GM23338 (cell line): ENCODE results near the gene GALNT9.

ENCODE experiments used
- CREB1 ChIP-seq: fragments of 250-450 bp; sonication (Bioruptor Pico); IDR thresholded peaks from 2 replicates; pipeline ENCODE4 v1.5.0; 2020; ENCODE audit warnings: low read depth, mild to moderate bottlenecking, moderate library complexity
- CTCF ChIP-seq, 2 experiments: fragments of 200-600 bp in 1 of 2; sonication (generic) in 1 of 2; conservative IDR thresholded peaks; 2 replicates each; pipeline versions ENCODE4 v1.5.1 to v1.6.1; 2016 to 2017; ENCODE audit warnings: antibody characterized with exemption in 2 of 2, low read depth in 2 of 2, mild to moderate bottlenecking in 2 of 2, moderate library complexity in 1 of 2
- ETS1 ChIP-seq: IDR thresholded peaks from 2 replicates; pipeline ENCODE4 v1.6.1; 2016; ENCODE audit warnings: antibody characterized with exemption
- EZH2 ChIP-seq: fragments of 200-600 bp; sonication (generic); IDR thresholded peaks from one replicate; pipeline ENCODE4 v1.8.0; 2017; ENCODE audit warnings: antibody characterized with exemption, mild to moderate bottlenecking, low read depth; ENCODE audit not compliant: unreplicated experiment
- JUNB ChIP-seq: IDR thresholded peaks from one replicate; pipeline ENCODE4 v1.6.1; 2016; ENCODE audit warnings: antibody characterized with exemption; ENCODE audit not compliant: unreplicated experiment
- POLR2AphosphoS5 ChIP-seq: IDR thresholded peaks from 2 replicates; pipeline ENCODE4 v1.6.1; 2016; ENCODE audit warnings: antibody characterized with exemption, low read depth
- REST ChIP-seq: IDR thresholded peaks from one replicate; pipeline ENCODE4 v1.6.1; 2018; ENCODE audit warnings: antibody characterized with exemption; ENCODE audit not compliant: unreplicated experiment

GRCh38 chr12:132163911-132164288 is 165.5 kb downstream of the GALNT9 start:
- TF ChIP-seq REST (no peak), CTCF (conservative IDR thresholded peaks at IDR 0.05; ENCODE audit: low read depth in 2 of 2) (peak; percentile 16 to 23; a peak in 2 of 4 replicates), EZH2 (no peak), ETS1 (no peak), JUNB (no peak), CREB1 (no peak), POLR2AphosphoS5 (no peak)
